Right forelimb (tissue), 1 donor: Measurements from ENCODE around the gene RSU1.

ENCODE experiments used
- DNase-seq: peaks from one replicate; pipeline ENCODE4 v3.0.0-alpha.2; 2018

Gene RSU1

DNA sequence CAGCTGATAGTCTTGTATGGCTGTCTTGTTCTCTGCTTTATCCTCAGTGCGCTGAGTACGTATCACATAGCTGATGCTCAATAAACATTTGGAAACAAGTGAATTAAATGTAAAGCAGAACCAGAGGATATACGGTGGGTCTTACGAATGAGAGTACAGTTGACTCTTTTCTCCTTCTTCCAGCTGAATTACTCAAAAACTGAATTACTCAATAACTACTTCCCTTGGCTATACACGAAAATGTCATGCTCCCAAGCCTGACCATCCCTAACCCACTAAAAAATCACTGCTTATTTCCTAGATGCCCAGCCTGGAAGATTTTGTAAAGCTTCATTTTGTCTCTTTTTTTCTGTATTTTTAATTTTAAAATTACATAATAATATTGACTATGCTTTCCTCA lies 3.2 kb upstream of the RSU1 start:
- no peak for DNase-seq

DNA sequence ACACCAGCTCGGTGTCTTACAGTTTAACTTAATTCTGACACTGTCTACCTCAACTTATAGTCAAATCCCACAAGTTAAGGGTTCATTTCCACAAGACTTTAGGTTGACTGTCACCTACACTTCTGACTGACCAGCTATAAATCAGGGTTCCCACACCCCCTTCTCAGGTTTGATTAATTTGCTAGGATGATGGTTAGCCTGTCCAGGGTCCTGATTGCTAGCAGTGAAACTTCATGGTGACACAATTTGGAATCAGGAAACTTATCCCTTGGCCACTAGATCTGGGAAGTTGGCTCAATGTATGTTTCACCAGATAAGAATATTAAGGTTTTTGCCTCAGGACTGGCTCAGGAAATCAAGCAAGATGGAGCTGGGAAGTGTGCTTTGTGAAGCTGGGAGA lies 2.8 kb upstream of the RSU1 start:
- DNase-seq, result no peak

DNA sequence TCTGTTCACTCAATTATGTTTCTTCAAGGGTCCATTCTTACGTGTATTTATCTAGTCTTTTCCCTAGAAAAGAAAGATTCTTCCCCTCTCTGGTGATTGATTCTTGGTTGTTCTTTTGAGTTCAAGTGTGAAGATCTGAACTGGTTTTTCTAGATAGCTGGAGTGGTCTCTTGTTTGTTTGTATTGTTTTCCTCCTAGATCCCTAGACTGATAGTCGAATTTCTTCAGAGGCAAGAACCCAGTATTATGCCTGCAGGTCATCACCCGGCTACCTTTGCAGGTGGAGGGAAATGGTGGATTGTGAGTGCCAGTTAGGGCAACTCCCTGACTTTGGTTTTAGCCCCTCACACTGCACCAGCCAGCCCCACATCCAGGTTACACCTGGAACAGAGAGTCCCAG lies 2.2 kb upstream of the RSU1 start:
- DNase-seq, result no peak

DNA sequence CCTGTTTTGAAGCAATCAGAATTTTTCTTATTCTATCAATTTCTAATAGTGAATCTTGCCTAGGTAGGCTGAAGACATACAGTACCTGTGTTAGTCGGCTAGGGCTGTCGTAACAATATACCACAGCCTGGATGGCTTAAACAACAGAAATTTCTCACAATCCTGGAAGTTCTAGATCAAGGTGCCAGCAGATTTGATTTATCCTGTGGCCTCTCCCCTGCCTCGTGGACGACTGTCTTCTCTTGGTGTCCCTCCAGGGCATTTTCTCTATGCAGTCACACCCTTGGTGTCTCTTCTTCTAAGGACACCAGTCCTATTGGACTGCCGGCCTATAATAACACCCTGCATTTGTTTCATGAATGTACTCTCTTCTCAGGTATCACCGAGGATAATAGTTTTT lies 1.8 kb upstream of the RSU1 start:
- DNase-seq, result no peak

DNA sequence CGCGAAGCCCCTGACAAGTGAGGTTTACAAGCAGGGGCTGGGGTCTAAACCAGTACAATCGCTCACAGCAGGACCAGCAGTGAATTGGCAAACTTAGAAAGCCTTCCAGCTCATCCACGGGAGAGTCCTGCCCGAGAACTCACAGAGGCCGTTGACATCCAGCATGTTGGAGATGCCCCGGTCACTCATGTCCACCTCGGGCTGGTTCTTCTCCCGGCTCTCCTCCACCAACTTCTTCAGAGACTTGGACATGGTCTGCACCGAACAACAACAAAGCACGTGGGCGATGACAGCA lies 447 bp downstream of the RSU1 start:
- DNase-seq, result no peak

DNA sequence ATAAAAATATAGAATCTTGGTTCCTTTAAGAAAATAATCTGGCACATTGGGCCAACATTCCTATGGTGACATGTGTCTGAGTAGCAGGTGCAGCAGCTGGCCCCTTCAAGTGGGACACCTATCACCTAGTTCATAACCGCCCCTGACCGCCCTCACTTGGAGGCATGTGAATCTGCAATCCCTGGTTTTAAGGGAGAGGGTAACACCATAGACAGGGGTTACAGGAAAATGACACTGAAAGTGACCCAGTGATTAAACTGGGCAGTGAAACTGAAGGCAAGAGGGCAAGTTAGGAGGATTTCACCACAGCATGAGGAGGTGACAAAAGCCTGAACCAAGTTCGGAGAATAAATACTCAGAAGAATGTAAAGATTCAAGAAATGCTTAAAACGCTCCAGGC lies 1.1 kb downstream of the RSU1 start:
- no peak for DNase-seq

DNA sequence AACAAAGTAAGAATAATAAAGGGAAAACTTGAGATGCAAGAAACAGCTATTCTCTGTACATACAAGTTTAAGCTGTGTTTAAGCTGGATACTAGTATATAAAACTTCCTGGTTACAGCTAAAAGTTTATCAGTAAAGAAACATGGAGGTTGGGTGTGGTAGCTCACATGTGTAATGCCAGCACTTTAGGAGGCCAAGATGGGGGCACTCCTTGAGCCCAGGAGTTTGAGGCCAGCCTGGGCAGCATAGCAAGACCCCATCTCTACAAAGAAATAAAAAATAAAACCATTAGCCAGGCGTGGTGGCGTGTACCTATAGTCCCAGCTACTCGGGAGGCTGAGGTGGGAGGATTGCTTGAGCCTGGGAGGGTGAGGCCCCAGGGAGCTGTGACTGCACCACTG lies 3.2 kb downstream of the RSU1 start:
- DNase-seq, result no peak

DNA sequence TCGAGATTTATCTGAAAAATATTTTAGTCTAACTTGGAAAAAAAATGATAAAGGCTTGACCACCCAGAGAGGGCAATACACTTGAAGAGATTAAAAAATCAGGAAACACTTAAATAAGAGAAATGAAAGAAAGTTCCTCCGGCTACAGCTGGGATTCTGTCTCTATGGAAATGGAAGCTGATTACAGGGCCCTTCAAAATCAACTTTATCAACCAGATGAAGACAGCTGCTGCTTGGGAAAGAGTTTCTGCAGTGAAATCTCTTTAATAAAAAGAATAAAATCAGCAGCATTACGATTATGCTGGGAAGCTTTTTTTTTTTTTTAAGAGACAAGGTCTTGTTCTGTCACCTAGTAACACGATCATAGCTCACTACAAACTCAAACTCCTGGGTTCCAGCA lies 4.5 kb downstream of the RSU1 start:
- DNase-seq, result peak; percentile 10

DNA sequence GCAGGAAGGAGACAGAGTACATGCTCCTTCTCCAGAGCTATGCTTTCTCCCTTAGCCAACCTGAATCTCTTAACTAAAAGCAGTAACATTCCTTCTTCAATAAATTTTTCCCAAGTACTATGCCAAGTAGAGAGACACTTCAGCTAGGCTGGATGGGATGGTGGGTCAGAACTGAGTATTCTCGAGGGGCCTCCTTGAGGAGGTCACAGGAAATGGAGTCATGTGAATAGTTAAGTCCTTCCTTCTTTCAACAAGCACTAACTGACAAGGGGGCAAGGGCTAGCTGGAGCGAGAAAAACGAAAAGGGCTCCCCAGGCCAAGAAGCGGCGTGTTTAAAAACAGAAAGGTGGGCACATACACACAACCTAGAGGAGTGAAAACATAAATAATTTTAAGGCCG lies 5.5 kb downstream of the RSU1 start:
- peak; percentile 12 for DNase-seq

DNA sequence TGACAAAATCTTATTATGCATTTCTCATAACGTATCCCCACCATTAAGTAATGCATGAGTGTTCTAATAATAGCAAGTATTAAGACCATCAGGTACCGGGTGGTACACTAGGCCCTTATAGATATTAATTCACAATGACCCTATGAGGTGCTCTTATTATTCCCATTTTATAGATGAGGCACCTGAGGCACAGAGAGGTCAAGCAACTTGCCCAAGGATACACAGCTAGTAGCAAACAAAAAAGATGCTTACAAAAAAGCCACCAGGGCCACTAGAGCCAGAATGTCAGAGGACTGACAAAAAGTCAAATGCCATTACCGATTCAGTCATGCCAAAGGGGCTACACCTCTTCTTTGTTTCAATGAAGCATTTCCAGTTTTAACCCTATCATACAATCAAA lies 5.9 kb downstream of the RSU1 start:
- DNase-seq, result no peak

DNA sequence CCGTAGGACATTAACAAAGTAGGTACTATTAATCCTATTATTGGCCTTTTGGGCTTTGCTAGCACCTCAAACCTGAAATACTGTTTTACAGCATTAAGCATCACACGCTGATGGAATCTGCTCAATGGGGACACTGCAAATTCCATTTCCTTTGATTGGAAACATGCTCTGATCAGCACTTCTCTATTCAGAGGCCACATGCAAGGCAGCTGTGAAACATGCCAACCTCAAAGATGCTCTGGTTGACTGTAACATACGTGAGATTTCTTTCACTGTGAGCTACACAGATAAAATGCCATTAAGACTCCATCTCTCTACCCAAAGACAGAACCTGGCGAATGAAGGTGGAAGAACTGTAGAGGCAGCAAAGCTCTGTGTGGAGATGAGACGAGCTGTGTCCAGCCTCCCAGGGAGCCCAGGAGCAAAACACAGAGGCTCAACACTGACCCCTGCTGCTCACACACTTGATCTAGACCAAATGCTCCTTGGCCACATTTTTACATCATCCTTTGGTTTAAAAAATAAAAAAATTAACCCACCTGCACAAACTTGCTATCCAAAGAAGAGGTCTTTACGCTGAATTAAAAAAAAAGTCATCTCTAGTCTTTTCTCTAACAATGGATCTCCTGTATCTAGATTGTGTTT lies 8.0 kb downstream of the RSU1 start:
- no peak for DNase-seq

DNA sequence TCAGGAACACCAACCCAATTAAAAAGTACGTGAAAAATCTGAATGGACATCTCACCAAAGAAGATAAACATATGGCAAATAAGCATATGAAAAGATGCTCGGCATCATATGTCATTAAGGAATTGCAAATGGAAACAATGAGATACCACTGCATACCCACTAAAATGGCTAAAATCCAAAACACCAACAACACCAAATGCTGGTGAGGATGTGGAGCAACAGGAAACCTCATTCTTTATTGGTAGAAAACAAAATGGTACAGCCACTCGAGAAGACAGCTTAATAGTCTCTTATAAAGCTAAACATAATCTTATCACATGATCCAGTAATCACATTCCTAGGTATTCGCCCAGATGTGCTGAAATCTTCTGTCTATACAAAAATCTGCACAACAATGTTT lies 13.1 kb downstream of the RSU1 start:
- no peak for DNase-seq

DNA sequence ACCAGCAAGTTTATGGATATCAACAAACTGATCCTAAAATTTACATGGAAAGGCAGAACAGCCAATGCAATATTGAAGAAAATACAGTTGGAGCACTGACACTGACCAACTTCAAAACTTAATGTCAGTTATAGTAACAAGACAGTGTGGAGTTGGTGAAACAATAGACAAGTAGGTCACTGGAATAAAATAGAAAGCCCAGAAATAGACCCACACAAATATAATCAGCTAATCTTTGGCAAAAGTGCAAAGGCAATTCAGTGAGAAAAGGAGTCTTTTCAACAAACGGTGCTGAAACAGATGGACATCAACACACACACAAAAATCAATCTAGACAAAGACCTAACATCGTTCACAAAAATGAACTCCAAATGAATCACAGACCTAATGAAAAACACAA lies 13.8 kb downstream of the RSU1 start:
- no peak for DNase-seq

DNA sequence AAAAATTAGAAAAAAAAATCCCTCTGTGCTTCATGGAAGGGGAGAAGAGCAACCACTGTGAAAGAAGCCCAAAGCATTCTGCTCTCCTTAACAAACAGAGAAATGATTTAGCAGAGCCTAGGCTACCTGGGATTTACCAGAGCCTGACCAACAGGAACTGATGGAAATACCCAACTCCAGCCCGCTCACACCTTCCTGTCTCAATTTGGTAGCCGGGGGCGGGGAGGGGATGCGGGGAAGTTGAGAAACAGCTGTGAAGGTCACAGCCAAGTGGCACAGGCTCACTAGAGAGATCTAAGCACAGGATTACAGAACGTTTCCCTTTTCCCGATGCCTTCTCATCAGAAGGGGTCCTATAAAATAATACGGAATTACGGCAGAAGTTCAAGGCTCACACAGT lies 17.6 kb downstream of the RSU1 start:
- DNase-seq, result no peak

DNA sequence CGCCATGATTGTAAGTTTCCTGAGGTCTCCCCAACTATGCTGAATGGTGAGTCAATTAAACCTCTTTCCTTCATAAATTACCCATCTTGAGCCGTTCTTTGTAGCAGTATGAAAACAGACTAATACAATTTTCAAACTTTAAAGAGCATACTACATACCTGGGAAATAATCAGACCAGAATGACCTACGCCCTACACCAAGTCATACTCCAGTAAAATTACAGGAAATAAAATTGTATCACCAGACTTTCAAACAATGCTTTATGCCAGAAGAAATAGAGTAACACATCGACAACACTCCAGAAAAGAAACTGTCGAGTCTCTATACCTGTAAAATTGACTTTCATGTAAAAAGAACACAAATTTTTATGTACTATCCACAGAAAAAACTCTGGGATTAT lies 18.7 kb downstream of the RSU1 start:
- no peak for DNase-seq

DNA sequence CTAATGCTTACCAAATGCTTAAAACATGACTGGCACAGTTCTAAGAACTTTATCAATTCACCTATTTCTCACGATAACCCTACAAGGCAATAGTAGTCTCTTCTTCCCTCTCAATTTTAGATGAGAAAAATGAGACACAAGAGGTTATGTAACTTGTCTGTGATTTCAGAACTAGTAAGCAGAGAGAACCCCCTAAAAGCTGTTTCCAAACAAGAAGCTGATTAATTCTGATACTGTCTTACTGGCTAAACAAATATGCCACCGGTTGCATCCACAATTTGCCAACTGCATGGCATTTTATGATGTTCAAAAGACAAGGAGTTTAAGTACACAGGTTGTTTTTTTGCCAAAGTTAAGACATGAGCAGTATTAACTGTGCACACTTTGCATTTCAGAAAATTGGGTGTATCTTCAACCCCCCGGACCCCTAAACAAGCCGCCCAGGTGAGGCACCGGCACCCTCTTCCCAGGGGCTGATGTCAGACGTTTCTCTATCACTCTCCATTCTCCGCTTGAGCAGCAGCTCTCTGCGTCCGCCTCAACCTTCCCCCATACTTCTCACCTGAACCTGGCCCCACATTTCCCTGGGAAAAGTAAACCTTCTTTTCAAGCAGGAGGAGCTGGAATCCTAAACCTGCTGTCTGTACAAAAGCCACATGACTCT lies 21.7 kb downstream of the RSU1 start:
- no peak for DNase-seq

DNA sequence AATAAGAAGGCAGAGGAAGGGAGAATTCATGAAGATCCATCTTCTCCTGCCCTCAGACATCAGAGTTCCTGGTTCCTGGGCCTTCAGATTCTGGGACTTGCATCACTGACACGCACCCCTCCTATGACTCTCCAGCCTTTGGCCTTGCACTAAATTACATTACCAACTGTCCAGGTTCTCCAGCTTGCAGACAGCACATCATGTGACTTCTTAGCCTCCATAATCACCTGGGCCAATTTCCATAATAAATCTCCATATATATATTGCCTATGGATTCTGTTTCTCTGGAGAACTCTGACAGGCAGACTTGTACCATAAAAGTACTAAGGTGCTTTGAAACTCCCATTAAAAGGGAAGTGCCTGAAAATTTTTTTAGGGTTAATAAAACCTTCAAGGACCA lies 23.2 kb downstream of the RSU1 start:
- DNase-seq, result no peak

DNA sequence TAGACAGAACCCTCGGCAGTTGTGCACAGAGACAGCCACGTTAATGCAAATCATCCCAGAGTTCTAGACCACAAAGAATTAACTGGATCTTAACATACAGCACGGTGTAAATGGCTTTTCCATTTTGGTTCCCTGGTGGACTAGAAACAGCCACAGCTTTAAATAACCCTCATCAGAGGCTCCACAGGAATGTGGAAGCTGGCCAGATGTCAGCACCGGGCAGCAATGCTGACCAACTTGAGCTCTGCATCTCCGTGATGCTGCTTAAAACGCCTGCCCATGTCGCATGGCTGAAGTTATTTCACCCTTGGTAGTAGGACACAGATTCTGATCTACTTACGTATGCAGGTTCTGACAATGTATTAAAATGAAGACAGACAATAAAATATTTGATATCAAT lies 24.5 kb downstream of the RSU1 start:
- DNase-seq, result peak; percentile 56

DNA sequence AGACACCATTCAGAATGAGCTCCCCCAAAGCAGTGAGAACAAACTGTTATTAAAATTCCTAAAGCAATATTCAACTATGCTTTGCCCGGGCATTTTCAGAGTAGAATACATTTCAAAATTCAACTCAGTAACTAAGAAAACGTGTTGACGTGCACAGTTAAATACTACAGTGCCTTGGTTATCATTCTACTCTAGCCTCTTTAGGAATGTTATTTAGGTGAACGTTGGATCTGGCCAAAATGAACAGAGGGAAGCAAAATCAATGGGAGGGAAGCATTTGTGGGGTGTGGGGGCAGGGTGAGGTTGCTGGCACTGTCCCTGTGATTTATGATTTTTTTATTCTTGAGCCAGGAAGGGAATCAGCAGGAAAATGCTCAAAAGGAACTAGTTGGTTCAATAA lies 27.5 kb downstream of the RSU1 start:
- no peak for DNase-seq

DNA sequence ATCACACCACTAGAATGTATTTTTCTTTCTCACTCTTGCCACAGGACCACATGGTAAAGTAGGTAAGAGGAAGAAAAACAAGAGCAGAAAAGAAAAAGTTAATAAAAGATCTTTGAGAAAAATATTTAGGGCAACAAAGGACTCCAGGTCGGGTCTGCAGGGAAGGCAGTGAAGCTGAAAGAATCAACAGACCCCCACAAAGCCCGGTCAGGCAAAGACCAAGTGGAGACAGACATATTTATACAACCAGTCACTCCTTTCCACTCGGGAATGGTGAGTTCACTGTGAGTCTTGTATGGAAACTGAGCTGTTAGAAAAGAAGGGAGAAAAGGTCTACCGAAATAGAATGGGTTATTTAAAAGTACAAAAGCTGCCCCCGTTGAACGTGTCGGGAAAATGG lies 28.0 kb downstream of the RSU1 start:
- no peak for DNase-seq

DNA sequence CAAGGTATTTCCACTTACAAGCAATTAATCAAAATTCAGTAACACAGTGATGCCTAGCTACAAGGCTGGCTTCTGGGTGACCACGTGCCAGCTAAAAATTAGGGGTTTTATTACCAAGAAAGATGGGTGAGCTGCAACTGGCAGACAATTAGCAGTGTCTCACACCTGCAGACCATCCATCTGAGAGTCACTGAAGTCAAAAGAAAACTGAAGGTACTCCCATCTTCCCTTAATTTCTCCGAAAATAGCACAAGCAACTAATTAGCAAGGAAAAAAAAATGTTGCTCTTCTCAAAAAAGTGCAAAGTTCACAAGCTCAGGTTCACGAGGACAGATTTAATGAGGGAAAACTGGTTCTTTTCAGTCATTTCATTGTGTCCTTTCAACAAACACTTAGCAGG lies 28.4 kb downstream of the RSU1 start:
- DNase-seq, result no peak

DNA sequence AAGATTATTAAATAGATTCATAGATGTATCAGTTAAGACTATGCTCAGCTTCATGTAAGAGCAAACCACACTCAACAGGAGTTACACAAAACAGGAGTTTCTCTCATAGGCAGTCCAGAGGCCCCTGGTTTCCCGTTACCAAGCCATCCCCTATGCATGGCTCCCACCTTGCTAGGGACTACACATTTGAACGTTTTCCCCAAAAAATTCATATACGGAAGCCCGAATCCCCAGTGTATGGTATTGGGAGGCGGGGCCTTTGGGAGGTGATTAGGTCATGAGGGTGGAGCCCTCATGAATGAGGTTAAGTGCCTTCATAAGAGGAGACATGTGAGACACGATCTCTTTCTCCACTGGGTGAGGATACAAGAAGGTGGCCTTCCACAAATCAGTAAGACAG lies 29.1 kb downstream of the RSU1 start:
- DNase-seq, result no peak

DNA sequence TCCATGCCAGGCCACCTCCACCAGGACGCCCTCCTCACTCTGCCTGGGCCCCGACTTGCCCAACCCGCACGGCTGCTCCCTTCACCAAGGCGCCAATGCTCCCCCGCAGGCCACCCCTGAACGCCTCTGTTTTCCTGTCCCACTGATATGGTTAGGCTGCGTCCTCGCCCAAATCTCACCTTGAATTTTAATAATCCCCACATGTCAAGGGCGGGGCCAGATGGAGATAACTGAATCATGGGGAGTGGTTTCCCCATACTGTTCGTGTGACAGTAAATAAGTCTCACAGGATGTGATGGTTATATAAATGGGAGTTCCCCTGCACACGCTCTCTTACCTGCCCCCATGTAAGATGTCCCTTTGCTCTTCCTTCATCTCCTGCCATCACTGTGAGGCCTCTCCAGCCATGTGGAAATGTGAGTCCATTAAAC lies 29.8 kb downstream of the RSU1 start:
- no peak for DNase-seq

DNA sequence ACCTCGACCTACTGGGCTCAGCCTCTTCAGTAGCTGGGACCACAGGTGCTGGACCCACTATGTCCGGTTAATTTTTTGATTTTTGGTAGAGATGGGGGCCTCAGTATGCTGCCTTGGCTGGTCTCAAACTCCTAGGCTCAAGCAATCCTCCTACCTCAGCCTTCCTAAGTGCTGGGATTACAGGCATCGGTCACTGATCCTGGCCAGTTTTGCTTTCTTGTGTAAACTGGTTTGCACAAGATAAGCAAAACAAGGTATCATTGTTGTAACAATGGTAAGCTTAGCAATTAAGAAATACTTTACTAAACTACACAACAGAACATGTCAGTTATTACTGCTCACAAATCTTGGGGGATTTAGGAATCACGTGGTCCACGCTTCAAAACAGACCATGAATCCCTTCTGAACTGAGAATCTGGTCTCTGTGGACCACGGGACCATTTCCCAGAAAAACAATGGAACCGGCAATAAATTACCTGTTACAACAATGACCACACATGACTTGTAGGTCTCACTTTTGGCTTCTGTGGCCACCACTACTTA lies 36.8 kb downstream of the RSU1 start:
- no peak for DNase-seq

DNA sequence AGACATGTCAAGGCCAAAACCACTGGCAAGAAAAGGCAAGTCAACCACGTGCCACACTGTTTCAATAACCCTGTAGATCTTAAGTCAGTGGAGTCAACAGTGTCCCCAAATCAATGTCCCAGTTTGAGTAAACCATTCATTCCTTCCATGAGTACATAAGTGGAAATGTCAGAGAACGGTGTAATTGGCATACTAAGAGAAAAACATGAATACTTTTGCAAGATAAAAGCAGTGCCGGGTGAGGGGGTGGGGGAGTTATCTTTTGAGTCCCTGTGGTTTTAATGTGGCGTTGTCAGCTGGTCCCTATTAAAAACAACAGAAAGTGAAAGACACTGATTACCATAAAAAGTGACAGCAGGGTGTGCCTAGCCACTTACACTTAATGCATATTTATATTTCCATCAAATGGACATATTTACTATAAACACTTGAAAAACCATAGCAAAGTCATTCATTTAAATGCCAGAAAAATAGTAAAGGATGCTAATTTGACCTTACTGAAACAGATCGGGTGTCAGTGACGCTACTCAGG lies 37.8 kb downstream of the RSU1 start:
- no peak for DNase-seq
